Measurements from ENCODE around the gene LIFR.
"Not testable (repeated sequence)": the region's sequence is repeated elsewhere in the genome, so short reads cannot be mapped to it uniquely, and the experiment has no call there.

The LIFR gene

GRCh38 chr5:38548064-38548759 lies 8.2 kb downstream of the LIFR start:
- DNase-seq = no peak

GRCh38 chr5:38547257-38547656 lies 9.2 kb downstream of the LIFR start:
- DNase-seq = no peak

- no peak for DNase-seq
Observed at GRCh38 chr5:38546691-38547146, 9.7 kb downstream of the LIFR start.

GRCh38 chr5:38543886-38544285 lies 12.6 kb downstream of the LIFR start:
- DNase-seq = peak in 1 of 2 experiments; percentile 51

- no peak for DNase-seq
Observed at GRCh38 chr5:38543074-38543473, 13.4 kb downstream of the LIFR start.

GRCh38 chr5:38541174-38541725 lies 15.2 kb downstream of the LIFR start:
- DNase-seq = peak in 1 of 2 experiments; percentile 60

- DNase-seq = peak; percentile 88 to 90
Observed at GRCh38 chr5:38540314-38540713, 16.1 kb downstream of the LIFR start.

- peak in 1 of 2 experiments; percentile 75 for DNase-seq
Observed at GRCh38 chr5:38538161-38538560, 18.3 kb downstream of the LIFR start.

GRCh38 chr5:38537505-38537904 lies 18.9 kb downstream of the LIFR start:
- DNase-seq = no peak

GRCh38 chr5:38536968-38537367 lies 19.5 kb downstream of the LIFR start:
- peak; percentile 48 to 73 for DNase-seq

GRCh38 chr5:38535845-38536244 lies 20.6 kb downstream of the LIFR start:
- DNase-seq = no peak

- DNase-seq = no peak
Observed at GRCh38 chr5:38535248-38535750, 21.1 kb downstream of the LIFR start.

- DNase-seq = no peak
Observed at GRCh38 chr5:38534156-38534453, 22.3 kb downstream of the LIFR start.

GRCh38 chr5:38533286-38534155 lies 22.9 kb downstream of the LIFR start:
- no peak for DNase-seq

- DNase-seq = peak; percentile 42 to 51
Observed at GRCh38 chr5:38532165-38532669, 24.2 kb downstream of the LIFR start.

- no peak for DNase-seq
Observed at GRCh38 chr5:38531518-38531917, 24.9 kb downstream of the LIFR start.

GRCh38 chr5:38529955-38530646 lies 26.3 kb downstream of the LIFR start:
- DNase-seq = no peak

GRCh38 chr5:38528162-38528703 lies 28.2 kb downstream of the LIFR start:
- no peak for DNase-seq

- DNase-seq = no peak
Observed at GRCh38 chr5:38527475-38527874, 29.0 kb downstream of the LIFR start.

GRCh38 chr5:38524022-38524421 lies 32.4 kb downstream of the LIFR start:
- DNase-seq = no peak

GRCh38 chr5:38519476-38519875 lies 37.0 kb downstream of the LIFR start:
- no peak for DNase-seq

GRCh38 chr5:38518341-38518740 lies 38.1 kb downstream of the LIFR start:
- DNase-seq = no peak

- DNase-seq = not testable (repeated sequence)
Observed at GRCh38 chr5:38516649-38517048, 39.8 kb downstream of the LIFR start.
